ENCODE results near the gene IL2RA. TPM values are rescaled to one million over a fixed set of nuclear protein-coding genes. Genes with fewer than 3 reads are reported as not detected.

The IL2RA gene
- polyA plus RNA-seq, 1 donor from 2014 or later = not detected

DNA sequence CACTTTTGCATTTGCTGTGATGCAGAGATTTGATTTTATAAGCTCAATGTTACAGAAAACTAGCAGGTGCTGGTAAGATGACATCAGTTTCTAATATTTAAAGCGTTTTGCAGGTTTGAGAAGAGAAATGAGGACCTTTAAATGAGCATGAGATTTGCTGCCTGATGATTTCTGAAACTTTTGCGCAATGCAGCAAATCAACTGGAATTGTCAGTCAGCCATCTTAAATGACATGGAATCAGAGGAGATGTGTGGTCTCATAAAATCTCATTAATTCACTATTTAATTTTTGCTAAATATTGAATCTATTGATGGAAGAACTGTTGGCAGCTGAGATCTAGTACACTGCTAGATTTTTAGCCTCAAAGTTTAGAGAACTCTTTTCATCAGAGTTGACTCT, 30.6 kb upstream of the IL2RA start:
- Histone ChIP-seq H3F3A (ENCODE audit: insufficient read depth, low read length, poor library complexity, severe bottlenecking) (no peaks in the 10 kb centered on the region), H3K27me3 (ENCODE audit: insufficient read depth, low read depth, low read length) (no peaks in the 10 kb centered on the region), H3K4me2 (ENCODE audit: low read length) (no peak overlapping the region), H2AFZ (ENCODE audit: low read depth, low read length) (no peak overlapping the region), H3K4me3 (ENCODE audit: low read length) (no peak overlapping the region), H3K36me3 (ENCODE audit: insufficient read depth, low read length) (no peaks in the 10 kb centered on the region), H4K20me1 (ENCODE audit: insufficient read depth) (peaks cover 4% of the 10 kb centered on the region), H3K79me2 (replicated peaks; ENCODE audit: insufficient read depth, low read length) (peaks cover 75% of the 10 kb centered on the region), H3K9me2 (ENCODE audit: insufficient read depth, low read length) (no peaks in the 10 kb centered on the region), H3K27ac (ENCODE audit: low read length) (no peak overlapping the region), H3K9ac (ENCODE audit: low read length) (no peak overlapping the region), H3K9me3 (ENCODE audit: low read length) (no peaks in the 10 kb centered on the region)
- TF ChIP-seq REST (IDR thresholded peaks at IDR 0.05; ENCODE audit: borderline replicate concordance) (no peak), MXI1 (conservative IDR thresholded peaks at IDR 0.05; ENCODE audit: poor library complexity, severe bottlenecking) (no peak), RAD21 (conservative IDR thresholded peaks at IDR 0.05) (no peak), EZH2 (IDR thresholded peaks at IDR 0.05; ENCODE audit: borderline replicate concordance, insufficient read depth, low read length, poor library complexity, severe bottlenecking) (no peak), EP300 (conservative IDR thresholded peaks at IDR 0.05; ENCODE audit: poor library complexity, severe bottlenecking) (no peak), TAF1 (IDR thresholded peaks at IDR 0.05; ENCODE audit: low read depth) (no peak), POLR2AphosphoS5 (IDR thresholded peaks at IDR 0.05) (no peak), SMC3 (conservative IDR thresholded peaks at IDR 0.05; ENCODE audit: poor library complexity) (no peak), CTCF (IDR thresholded peaks at IDR 0.05; ENCODE audit: poor library complexity, severe bottlenecking) (no peak)

DNA sequence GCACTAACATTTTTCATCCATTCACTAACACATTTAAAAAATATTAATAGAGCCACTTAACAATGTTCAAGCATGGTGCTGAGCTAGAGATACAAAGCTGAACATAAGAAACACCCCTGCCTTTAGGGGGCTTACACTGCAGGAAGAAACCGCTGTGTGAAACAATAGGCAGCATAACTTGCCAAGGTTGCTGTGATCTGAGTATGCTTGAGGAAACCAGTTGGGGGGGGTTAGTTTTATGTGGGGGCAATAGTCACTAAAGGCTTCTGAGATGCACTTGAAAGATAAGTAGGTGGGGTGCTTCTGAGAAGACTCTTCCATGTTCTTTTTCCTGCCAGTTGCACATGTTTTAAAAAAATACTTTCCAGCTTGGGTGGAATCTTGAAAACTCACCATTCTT, 29.5 kb upstream of the IL2RA start:
- Histone ChIP-seq H3K9ac (ENCODE audit: low read length) (no peak overlapping the region), H3K4me3 (ENCODE audit: low read length) (peak overlapping the region; percentile 32), H3K9me3 (ENCODE audit: low read length) (no peaks in the 10 kb centered on the region), H3K9me2 (ENCODE audit: insufficient read depth, low read length) (no peaks in the 10 kb centered on the region), H2AFZ (ENCODE audit: low read depth, low read length) (no peak overlapping the region), H3K79me2 (replicated peaks; ENCODE audit: insufficient read depth, low read length) (peaks cover 70% of the 10 kb centered on the region), H4K20me1 (ENCODE audit: insufficient read depth) (peaks cover 4% of the 10 kb centered on the region), H3K27ac (ENCODE audit: low read length) (no peak overlapping the region), H3K36me3 (ENCODE audit: insufficient read depth, low read length) (no peaks in the 10 kb centered on the region), H3K27me3 (ENCODE audit: insufficient read depth, low read depth, low read length) (no peaks in the 10 kb centered on the region), H3K4me2 (ENCODE audit: low read length) (no peak overlapping the region), H3F3A (ENCODE audit: insufficient read depth, low read length, poor library complexity, severe bottlenecking) (no peaks in the 10 kb centered on the region)
- no peak for TF ChIP-seq SMC3 (conservative IDR thresholded peaks at IDR 0.05; ENCODE audit: poor library complexity)
- TF ChIP-seq POLR2AphosphoS5 (IDR thresholded peaks at IDR 0.05) = no peak
- no peak for TF ChIP-seq CTCF (IDR thresholded peaks at IDR 0.05; ENCODE audit: poor library complexity, severe bottlenecking)
- no peak for TF ChIP-seq EZH2 (IDR thresholded peaks at IDR 0.05; ENCODE audit: borderline replicate concordance, insufficient read depth, low read length, poor library complexity, severe bottlenecking)
- TF ChIP-seq MXI1 (conservative IDR thresholded peaks at IDR 0.05; ENCODE audit: poor library complexity, severe bottlenecking) = no peak
- no peak for TF ChIP-seq RAD21 (conservative IDR thresholded peaks at IDR 0.05)
- no peak for TF ChIP-seq TAF1 (IDR thresholded peaks at IDR 0.05; ENCODE audit: low read depth)
- TF ChIP-seq REST (IDR thresholded peaks at IDR 0.05; ENCODE audit: borderline replicate concordance) = no peak

Measured in neural cell (in vitro differentiated cells).